Measurements from ENCODE around the gene SGSM2.

Gene SGSM2

DNA sequence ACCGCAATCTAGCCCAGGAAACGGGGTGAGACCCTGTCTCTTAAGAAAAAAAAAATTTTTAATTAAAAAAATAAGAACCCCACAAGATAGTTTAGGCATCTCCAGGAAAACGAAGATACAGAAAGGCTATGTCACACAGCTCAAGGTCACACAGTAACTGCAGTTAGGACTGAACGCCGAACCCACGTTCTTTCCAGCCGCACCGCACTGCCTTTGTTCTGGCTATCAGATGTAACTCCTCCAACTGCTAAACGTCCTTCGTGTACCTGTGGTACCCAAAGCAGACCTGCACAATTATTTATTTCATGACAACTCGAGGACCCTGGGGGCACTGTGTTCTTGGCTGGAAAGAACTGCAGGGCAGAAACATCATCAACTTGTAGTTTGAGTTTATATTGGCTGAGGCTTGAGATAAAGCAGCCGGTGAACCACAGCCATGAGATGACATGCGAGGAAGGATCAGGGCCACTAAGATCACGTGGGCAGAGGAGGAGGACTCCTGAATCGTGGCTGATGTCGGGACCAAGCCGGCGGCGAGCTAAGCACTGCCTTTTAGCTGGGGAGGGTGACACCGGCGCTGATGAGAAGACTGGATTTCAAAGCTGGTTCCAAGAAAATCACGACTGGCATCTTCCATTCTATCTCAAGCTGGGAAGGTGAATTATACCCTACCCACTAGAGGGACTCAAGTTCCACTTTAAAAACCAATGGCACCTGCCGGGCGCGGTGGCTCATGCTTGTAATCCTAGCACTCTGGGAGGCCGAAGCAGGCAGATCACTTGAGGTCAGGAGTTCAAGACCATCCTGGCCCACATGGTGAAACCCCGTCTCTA lies 84.2 kb downstream of the SGSM2 start:
- Mint-ChIP-seq H3K9me3 (ENCODE audit: low read depth) (no peaks in the 10 kb centered on the region), H3K4me1 (ENCODE audit: low read depth) (peaks cover 2% of the 10 kb centered on the region), H3K36me3 (no peaks in the 10 kb centered on the region), H3K27me3 (no peaks in the 10 kb centered on the region), H3K4me3 (no peak overlapping the region), H3K27ac (no peak overlapping the region)

DNA sequence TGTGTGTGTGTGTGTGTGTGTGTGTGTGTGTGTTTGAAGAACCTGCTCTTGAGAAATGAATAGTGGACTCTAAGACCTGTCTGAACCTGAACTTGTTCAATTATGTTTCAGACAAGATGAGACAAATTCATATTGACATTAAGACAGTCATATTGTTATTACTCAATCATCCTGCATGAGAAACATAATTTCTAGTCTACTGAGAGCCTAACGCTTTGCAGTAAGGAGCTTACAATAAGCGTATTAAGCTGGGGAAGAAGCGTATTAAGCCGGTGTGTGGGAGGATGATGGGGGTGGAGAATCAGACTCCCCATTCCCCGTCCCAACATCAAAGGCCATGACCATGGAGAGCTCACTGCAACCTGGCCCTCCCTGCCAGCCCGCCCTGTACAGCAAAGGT lies 86.0 kb downstream of the SGSM2 start:
- Mint-ChIP-seq H3K27me3 (no peaks in the 10 kb centered on the region), H3K4me1 (ENCODE audit: low read depth) (peaks cover 2% of the 10 kb centered on the region), H3K9me3 (ENCODE audit: low read depth) (no peaks in the 10 kb centered on the region), H3K36me3 (no peaks in the 10 kb centered on the region), H3K4me3 (no peak overlapping the region), H3K27ac (no peak overlapping the region)

DNA sequence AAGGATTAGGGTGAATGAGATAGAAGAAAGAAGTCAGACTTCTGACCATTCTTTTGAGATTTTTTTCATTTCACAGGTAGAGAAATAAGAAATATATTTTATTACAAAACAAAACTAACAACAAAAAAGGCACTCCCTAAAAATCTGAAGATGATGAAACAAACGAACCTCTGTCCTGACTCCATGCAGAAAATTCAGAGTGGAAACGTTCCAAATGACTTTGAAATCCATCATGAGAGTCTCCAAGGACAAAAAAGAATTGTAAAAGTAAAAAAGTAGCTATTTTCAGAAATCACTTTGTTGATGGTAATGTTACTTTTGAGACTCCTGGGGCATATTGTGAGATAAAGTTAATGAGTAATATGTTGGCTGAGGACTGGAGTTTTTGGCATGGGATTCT lies 89.9 kb downstream of the SGSM2 start:
- Mint-ChIP-seq H3K36me3 (no peaks in the 10 kb centered on the region), H3K4me1 (ENCODE audit: low read depth) (peaks cover 2% of the 10 kb centered on the region), H3K9me3 (ENCODE audit: low read depth) (no peaks in the 10 kb centered on the region), H3K27me3 (no peaks in the 10 kb centered on the region), H3K4me3 (no peak overlapping the region), H3K27ac (no peak overlapping the region)

DNA sequence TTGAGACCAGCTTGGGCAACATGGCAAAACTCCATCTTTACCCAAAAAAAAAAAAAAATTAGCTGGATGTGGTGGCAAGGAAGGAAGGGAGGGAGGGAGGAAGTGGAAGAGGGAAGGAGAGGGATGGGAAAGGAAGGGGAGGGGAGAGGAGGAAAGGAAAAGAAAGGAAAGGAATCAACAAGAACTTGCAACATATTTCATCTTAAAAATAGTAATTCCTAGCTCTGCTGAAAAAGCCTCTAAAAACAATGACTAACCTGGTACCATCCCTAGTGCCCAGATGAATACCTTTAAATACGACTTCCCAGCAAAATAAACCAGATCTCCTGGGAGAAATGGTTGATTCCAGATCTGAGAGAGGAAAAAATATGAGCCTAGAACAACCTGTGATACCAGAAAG lies 90.6 kb downstream of the SGSM2 start:
- H3K4me1 Mint-ChIP-seq (ENCODE audit: low read depth), result peaks cover 2% of the 10 kb centered on the region
- no peak overlapping the region for H3K4me3 Mint-ChIP-seq
- peaks cover 2% of the 10 kb centered on the region for H3K36me3 Mint-ChIP-seq
- no peak overlapping the region for H3K27ac Mint-ChIP-seq
- H3K9me3 Mint-ChIP-seq (ENCODE audit: low read depth), result no peaks in the 10 kb centered on the region
- no peaks in the 10 kb centered on the region for H3K27me3 Mint-ChIP-seq

All from activated naive CD8-positive, alpha-beta T cell (primary cell).